ENCODE data around the gene TSPAN9.

The TSPAN9 gene

GRCh38 chr12:3261782-3262359 is 184.7 kb downstream of the TSPAN9 start:
- no peak for DNase-seq

DNA sequence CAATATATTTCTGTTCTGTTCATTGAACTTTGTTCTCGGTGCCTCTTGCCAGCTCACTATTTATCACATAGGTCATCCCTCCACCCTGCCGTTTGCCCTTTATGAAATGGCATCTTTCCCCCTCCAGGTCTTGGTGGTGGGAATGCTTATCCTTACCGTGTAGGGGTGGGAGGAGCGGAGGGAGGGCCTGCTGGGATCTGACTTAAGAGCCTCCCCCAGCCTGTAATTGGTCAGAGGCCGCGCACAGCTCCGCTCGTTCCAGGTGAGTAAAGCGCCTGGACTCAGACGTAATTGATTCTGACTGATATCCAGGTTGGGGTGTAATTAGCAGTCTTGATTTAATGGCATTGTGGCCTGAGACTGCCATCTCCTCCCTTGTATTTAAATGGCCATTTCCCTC is 185.3 kb downstream of the TSPAN9 start:
- DNase-seq, result no peak

DNA sequence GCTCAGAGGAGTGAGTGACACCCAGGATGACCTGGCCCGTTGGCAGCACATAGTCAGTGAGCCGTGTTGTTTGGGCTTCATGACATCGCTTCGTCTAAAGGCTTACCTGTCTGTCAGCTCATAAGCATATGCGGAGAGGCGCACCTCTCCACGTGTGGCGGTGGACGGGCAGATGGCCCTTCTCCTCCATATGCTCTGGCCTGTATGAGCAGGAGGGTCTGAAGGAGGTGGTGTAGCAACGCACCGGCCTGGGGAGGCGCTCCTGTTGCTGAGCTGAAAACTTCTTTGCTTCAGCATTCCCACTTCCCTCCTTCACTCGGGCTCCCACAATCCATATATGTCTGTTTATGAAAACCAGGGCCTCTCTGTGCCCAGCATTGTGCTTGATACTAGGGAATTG is 186.1 kb downstream of the TSPAN9 start:
- no peak for DNase-seq

DNA sequence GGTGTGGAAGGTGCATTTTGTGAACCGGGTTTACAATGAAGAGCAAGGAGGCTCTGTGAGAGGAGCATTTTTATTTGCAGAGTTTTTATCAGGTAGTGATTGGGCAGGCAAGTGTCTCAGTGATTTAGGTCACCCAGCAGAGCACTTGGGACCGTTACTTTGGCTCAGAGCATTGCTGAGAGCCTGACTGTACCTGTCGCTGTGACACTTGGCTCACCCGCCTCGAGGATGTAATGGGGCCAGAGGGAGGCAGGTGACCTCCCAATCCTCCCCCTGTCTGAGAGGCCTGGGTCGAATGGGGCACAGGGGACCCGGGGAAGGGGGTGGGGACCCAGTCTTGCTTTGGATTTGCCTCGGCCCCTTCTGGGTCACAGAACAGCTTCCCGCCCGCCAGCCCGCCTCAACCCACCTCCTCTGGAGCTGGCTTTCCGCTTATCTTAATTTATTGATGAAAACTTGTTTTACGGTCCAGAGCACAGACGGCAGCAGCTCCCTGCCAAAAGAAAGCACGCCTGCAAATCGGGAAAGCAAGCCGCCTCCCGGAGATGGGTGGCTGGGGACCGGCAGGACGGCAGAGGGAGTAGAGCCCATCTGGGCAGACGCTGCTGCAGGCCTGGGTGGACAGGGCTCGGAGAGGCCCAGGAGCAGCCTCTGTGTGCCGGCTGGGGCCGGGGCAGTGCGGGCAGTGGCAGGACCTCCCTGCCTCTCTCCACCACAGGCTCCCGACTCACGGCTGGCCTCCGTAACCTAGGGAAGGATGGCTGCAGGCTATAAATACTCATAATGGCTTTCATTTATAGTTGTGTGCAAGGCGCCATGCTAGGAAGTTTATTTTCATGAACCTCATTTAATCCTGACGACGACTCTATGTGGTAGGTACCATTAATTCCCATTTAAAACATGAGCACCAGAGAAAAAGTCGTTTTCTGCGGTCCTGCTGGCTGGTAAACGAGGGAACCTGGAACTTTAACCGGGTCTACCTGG is 187.1 kb downstream of the TSPAN9 start:
- DNase-seq, result no peak

GRCh38 chr12:3265406-3265805 is 188.2 kb downstream of the TSPAN9 start:
- no peak for DNase-seq

- DNase-seq, result no peak
These were observed 189.5 kb downstream of the TSPAN9 start for GRCh38 chr12:3266638-3267037.

GRCh38 chr12:3267690-3268089 is 190.5 kb downstream of the TSPAN9 start:
- DNase-seq, result no peak

GRCh38 chr12:3269594-3269993 is 192.4 kb downstream of the TSPAN9 start:
- DNase-seq, result no peak

- DNase-seq, result no peak
These were observed 194.0 kb downstream of the TSPAN9 start for GRCh38 chr12:3271146-3271545.

GRCh38 chr12:3271639-3272038 is 194.5 kb downstream of the TSPAN9 start:
- DNase-seq, result no peak

DNA sequence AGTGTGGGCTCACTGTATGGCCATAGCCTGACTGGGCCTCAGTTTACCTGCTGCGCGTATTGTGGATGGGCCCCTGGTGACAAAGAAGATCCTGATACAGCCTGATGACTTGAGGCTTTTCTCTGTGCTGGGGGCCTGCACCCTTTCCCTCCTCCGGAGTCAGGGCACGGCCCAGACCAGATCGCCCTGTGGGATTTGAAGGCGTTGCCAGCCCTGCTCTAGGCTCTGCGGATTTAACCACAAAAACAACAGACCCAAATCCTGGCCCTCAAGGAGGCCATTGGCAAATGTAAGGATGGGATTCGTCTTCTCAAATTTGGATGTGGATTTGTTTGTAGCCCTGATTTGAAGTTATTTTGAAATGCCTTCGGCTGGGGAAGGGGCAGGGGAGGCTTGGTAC is 195.8 kb downstream of the TSPAN9 start:
- DNase-seq, result no peak

DNA sequence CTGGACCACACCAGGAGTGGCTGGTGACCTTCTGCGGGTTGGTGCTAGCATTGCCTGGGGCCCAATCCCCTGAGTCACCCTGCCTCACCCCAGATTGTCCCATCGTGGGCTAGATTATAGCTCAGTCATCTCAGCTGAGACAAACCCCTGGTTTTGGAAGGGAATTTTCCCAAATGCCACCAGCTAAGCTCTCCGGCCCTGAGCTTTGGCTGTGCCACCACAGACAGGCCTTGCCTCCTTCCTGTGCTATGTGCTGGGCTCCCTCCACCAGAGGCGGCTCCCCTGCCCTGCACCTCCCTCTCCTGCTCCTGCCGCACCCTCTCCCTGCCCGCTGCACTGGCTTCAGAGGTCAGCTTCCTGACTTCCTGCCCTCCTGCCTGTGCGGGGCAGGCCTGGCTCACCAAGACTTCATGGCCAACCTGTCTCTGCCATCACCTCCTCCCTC is 196.3 kb downstream of the TSPAN9 start:
- DNase-seq, result no peak

- DNase-seq, result no peak
These were observed 197.5 kb downstream of the TSPAN9 start for GRCh38 chr12:3274664-3275063.

DNA sequence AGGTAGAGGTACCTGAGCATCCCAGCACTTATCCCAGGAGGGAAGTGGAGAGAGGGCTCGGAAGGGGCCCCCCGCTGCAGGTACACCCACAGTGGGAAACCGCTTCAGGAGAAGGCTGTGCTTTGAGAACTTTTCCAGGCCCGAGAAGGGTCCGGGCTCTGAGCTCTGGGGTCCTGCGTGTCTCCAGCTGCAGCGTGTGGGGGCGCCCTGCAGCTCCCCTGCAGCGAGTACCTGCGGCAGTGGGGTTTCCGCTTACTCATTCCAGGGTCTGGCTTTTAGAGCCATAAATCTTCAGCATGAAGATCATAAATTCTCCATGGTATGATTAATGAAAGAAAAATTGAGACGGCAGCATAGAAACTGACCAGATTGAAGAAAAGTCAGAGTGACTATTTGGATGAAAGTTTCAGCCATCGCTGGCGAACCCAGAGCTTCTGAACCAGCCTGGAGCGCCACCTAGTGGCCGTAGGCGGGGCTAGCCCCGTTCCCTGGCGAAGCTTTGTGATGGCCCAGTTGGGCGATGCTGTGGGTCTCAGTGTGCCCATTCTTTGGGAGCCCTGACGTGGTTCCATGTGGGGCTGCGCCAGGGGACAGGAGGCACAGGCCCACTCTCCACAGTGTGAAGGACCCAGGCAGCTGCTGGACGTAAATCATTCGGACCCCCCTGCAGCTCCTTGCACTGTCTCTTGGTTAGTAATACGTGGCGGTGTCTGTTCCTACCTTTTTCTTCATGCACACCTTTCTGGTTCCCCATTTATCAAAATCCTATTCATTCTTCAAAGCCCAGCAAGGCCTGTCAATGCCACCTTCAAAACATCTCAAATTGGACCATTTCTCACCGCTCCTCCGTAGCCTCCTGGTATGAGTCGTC is 198.2 kb downstream of the TSPAN9 start:
- DNase-seq, result no peak

DNA sequence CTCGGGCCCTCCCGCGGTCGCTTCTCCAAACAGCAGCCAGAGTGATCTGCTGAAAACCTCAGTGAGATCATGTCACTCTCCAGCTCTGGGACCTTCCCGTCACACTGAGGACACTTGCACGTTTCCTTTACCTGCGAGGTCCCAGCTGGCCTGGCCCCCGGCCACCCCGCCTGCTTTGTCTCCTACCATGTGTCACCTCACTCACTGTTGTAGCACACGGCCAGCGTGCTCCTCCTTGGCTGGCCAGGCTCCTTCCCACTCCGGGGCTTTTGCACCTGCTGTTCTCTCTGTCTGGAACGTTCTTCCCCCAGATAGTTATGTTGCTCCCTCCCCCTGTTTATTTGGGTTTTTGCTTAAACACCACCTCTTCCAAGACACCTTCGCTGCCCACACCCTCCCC is 199.0 kb downstream of the TSPAN9 start:
- no peak for DNase-seq

DNA sequence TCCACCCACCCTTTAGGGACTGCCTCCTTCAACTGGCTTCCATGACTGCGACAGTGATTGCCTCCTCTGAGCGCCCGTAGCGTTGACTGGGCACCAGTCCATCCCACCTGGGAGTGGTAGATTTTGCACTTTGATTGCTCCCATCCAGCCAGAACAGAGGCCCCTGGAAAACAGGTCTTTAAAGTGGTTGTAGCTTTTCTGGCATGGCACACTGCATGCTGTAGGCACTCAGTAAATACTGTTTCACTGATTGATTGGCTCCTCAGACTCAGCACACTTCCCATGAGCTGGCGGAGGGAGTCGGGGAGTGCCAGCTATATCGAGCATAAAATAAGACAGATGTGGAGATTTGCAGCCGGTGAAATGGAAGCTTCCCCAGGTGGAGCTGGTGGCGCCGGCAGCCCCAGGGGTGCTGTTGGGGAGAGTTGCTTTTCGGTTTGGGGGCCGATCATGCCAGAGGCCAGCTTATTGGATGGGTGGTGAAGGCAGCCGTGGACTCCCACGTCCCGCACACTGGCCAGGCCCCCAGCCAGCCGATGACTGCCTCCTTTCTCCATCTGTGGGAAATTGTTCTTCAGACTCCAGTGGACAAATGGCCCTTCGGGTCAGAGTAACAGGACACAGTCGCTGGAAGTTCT is 200.2 kb downstream of the TSPAN9 start:
- DNase-seq, result no peak

DNA sequence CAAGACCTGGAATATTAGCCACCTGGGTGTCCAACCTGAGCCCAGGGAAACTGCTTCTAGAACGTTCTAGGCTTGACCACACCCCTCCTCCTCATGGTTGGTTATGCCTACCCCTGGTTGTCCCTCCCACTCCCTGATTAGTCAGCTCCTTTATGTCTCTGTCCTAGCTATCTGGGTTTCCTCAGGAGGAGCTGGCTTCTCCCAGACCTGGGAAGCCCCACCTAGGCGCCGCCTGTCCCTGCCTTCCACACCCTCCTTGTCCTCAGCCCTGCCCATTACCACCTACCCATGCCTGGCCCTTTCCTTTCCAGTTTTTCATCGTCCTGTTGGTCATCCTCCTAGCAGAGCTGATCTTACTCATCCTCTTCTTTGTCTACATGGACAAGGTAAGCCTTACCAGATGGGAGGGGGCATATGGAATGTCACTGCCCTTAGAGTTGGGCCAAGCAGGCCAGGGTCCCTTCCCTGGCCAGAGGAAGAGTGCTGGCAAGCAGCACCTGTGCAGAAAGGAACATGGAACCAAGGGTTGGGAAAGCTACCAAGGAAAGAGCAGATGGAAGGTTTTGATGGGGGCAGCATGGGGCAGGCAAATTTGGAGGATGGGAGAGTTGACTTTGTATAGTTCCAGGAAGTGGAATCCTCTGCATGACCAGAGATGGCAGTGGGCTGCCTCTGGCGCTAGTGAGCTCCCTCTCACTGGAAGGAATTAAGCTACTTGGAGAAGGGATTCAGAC is 201.7 kb downstream of the TSPAN9 start:
- no peak for DNase-seq

GRCh38 chr12:3279415-3279780 is 202.2 kb downstream of the TSPAN9 start:
- no peak for DNase-seq

- DNase-seq, result no peak
These were observed 202.7 kb downstream of the TSPAN9 start for GRCh38 chr12:3279832-3280231.

DNA sequence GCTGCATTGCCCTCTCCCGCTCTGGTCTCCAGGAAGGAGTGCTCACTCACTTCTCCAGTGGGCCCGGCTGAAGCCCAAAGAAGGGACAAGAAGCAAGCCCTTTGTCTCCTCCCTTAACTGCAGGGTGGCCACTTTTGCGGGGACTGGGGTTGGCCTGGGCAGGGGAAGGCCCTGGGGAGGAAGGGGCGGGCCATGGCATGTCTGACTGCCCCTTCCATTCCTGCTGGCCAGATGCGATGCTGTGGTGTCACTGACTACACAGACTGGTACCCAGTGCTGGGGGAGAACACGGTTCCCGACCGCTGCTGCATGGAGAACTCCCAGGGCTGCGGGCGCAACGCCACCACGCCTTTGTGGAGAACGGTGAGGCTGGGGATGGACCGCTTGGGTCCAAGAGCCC is 203.8 kb downstream of the TSPAN9 start:
- no peak for DNase-seq

DNA sequence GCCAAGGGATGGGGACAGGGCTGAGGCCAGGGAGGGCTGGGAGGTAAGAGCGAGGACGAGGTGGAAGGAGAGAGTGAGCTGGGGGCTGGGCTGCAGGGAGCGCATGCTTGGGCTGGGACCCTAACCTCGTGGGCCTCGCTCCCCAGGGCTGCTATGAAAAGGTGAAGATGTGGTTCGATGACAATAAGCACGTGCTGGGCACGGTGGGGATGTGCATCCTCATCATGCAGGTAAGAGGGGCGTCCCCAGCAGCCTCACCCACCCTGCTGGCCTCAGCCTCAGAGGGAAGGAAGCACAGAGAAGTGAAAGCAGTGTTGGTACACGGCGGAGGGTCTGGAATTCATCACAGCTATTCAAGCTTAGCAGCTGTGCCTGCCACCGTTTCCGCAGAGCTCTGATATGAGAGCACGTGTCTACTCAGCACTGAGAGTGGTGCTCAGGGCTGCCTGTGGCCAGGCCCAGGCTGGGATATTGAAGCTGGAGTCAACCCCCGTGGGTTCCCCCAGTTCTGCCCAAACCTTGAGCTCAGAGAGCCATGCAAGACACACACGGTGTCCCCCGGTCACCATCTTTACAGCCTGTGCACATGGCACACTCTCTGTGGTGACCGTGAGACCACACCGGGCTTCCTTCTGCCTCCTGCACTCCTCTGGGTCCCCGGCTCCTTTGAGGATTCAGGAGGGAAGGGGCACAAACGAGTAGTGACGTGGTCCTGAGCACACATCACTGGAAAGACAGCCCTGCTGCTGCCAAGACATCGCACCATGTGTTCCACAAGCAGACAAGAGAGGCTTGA is 204.6 kb downstream of the TSPAN9 start:
- no peak for DNase-seq

GRCh38 chr12:3282384-3282670 is 205.1 kb downstream of the TSPAN9 start:
- no peak for DNase-seq
